HepG2 (cell line): ENCODE results near the gene PCDHGB3. TPM values are rescaled to one million over a fixed set of nuclear protein-coding genes. Genes with fewer than 3 reads are reported as not detected.

Source experiments
- ATAC-seq: fragments of 200-7000 bp; cut with Tn5 transposase; 3 replicates; pipeline ENCODE4 v1.9.1; 2020; ENCODE audit warnings: mild to moderate bottlenecking, moderate library complexity
- BruUV-seq: library from RNA; stranded (reverse); fragments of 400-500 nt; replicated peaks from 2 replicates; lab custom pipeline; 2021; lab: Mats Ljungman, UMichigan
- CTCF ChIA-PET: fragments of 300-600 bp; formaldehyde crosslinking; extraction: SDS; loops from one replicate; lab custom pipeline; 2021; ENCODE audit warnings: low total read pairs, inconsistent platforms, low intra/inter-chr PET ratio; lab: Yijun Ruan, JAX
- POLR2A ChIA-PET: fragments of 350-600 bp; sonication (Branson Sonifier 250); formaldehyde crosslinking; loops from one replicate; lab custom pipeline; 2020; ENCODE audit warnings: antibody characterized with exemption, inconsistent platforms; lab: Yijun Ruan, JAX
- DNase-seq: peaks from one replicate; pipeline ENCODE4 v3.0.0-alpha.2; 2015; ENCODE audit warnings: low spot score
- FAIRE-seq: peaks from 3 replicates; lab custom pipeline; 2011; peaks lifted over from hg19 to GRCh38; lab: Jason Lieb, UNC
- H2AFZ ChIP-seq: one replicate; pipeline ENCODE4 v1.6.1; 2011; ENCODE audit warnings: low read length, inconsistent platforms
- H3K27ac ChIP-seq: fragments of 300-600 bp; 3 replicates; pipeline ENCODE4 v1.8.0; 2011; ENCODE audit warnings: mixed run types, mild to moderate bottlenecking, mixed read lengths, low read length, inconsistent platforms; ENCODE audit not compliant: insufficient read depth; ENCODE audit errors: extremely low read length
- H3K27me3 ChIP-seq, 2 experiments: fragments of 200-600 bp in 1 of 2; 2 replicates in 1 of 2; 3 replicates in 1 of 2; pipeline versions ENCODE4 v1.6.0 to v1.8.0; 2011; ENCODE audit warnings: low read length in 2 of 2, mild to moderate bottlenecking in 2 of 2, moderate library complexity in 2 of 2, inconsistent platforms in 1 of 2; ENCODE audit not compliant: insufficient read depth in 2 of 2, control insufficient read depth in 1 of 2
- H3K36me3 ChIP-seq, 2 experiments: fragments of 200-600 bp in 1 of 2; replicated peaks in 1 of 2; 2 replicates in 1 of 2; 3 replicates in 1 of 2; pipeline versions ENCODE4 v1.5.1 to v1.8.0; 2011; ENCODE audit warnings: low read length in 2 of 2, inconsistent platforms in 1 of 2; ENCODE audit not compliant: insufficient read depth in 2 of 2, control insufficient read depth in 1 of 2
- H3K4me1 ChIP-seq: 2 replicates; pipeline ENCODE4 v1.5.1; 2012; ENCODE audit warnings: low read length, inconsistent platforms; ENCODE audit not compliant: insufficient read depth
- H3K4me2 ChIP-seq: 2 replicates; pipeline ENCODE4 v1.6.0; 2011; ENCODE audit warnings: low read depth, low read length, inconsistent platforms
- H3K4me3 ChIP-seq, 3 experiments: fragments of 200-600 bp in 1 of 3; sonication (generic), shearing (Covaris generic) in 1 of 3; replicated peaks in 1 of 3; 2 replicates each; pipeline ENCODE4 v1.5.1; 2011 to 2016; ENCODE audit warnings: low read length in 3 of 3, inconsistent platforms in 2 of 3, low read depth in 2 of 3, mild to moderate bottlenecking in 2 of 3, control low read depth in 1 of 3, mixed read lengths in 1 of 3; ENCODE audit not compliant: insufficient read depth in 1 of 3
- H3K79me2 ChIP-seq: one replicate; pipeline ENCODE4 v1.6.1; 2011; ENCODE audit warnings: low read length, inconsistent platforms; ENCODE audit not compliant: insufficient read depth
- H3K9ac ChIP-seq: 2 replicates; pipeline ENCODE4 v1.6.0; 2011; ENCODE audit warnings: mild to moderate bottlenecking, low read depth, low read length, inconsistent platforms; ENCODE audit not compliant: insufficient read depth
- H3K9me3 ChIP-seq: 2 replicates; pipeline ENCODE4 v1.5.1; 2012; ENCODE audit warnings: mild to moderate bottlenecking, low read length
- H4K20me1 ChIP-seq: 2 replicates; pipeline ENCODE4 v1.6.0; 2011; ENCODE audit warnings: inconsistent platforms, mild to moderate bottlenecking, low read length, moderate library complexity; ENCODE audit not compliant: insufficient read depth
- CBX2 ChIP-seq, 2 experiments: fragments of 200-600 bp in 1 of 2; sonication (generic); formaldehyde crosslinking in 1 of 2; IDR thresholded peaks; 2 replicates each; pipeline versions ENCODE4 v1.7.0 to v1.8.1; 2018 to 2022; ENCODE audit warnings: low read depth in 2 of 2, low read length in 1 of 2, mild to moderate bottlenecking in 1 of 2, missing genetic modification reagents in 1 of 2
- CHCHD3 ChIP-seq: sonication (generic); formaldehyde crosslinking; IDR thresholded peaks from 2 replicates; pipeline ENCODE4 v1.8.0; 2022; ENCODE audit warnings: mild to moderate bottlenecking, missing genetic modification reagents, moderate library complexity
- FOXP1 ChIP-seq, 2 experiments: fragments of 450-650 bp in 1 of 2; IDR thresholded peaks; 2 replicates each; pipeline ENCODE4 v1.6.1; 2017 to 2018; ENCODE audit warnings: antibody characterized with exemption in 1 of 2
- NFKBIZ ChIP-seq: IDR thresholded peaks from 2 replicates; pipeline ENCODE4 v1.6.1; 2018; ENCODE audit warnings: missing genetic modification reagents, missing compliant biosample characterization
- RFX5 ChIP-seq: IDR thresholded peaks from 2 replicates; pipeline ENCODE4 v1.6.1; 2011; ENCODE audit warnings: low read depth, low read length, improper control_type of control experiment
- RFXAP ChIP-seq: sonication (generic); formaldehyde crosslinking; IDR thresholded peaks from 2 replicates; pipeline ENCODE4 v1.4.0; 2020; ENCODE audit warnings: missing genetic modification reagents, borderline replicate concordance
- ZNF282 ChIP-seq: fragments of 450-650 bp; IDR thresholded peaks from 2 replicates; pipeline ENCODE4 v1.6.1; 2018; ENCODE audit not compliant: partially characterized antibody
- ZNF326 ChIP-seq: sonication (generic); formaldehyde crosslinking; IDR thresholded peaks from 2 replicates; pipeline ENCODE4 v1.4.0; 2020; ENCODE audit warnings: missing genetic modification reagents, borderline replicate concordance
- ZNF496 ChIP-seq: sonication (generic); formaldehyde crosslinking; IDR thresholded peaks from 2 replicates; pipeline ENCODE4 v1.8.1; 2023; ENCODE audit warnings: mild to moderate bottlenecking, moderate library complexity, missing genetic modification reagents; ENCODE audit not compliant: insufficient replicate concordance
- ZNF766 ChIP-seq: sonication (generic); formaldehyde crosslinking; IDR thresholded peaks from 2 replicates; pipeline ENCODE4 v1.5.0; 2020; ENCODE audit warnings: missing genetic modification reagents, borderline replicate concordance
- ZSCAN20 ChIP-seq: sonication (generic); formaldehyde crosslinking; IDR thresholded peaks from 2 replicates; pipeline ENCODE4 v1.4.0; 2020; ENCODE audit warnings: missing genetic modification reagents, mild to moderate bottlenecking, borderline replicate concordance
- ZSCAN22 ChIP-seq: sonication (generic); formaldehyde crosslinking; IDR thresholded peaks from 2 replicates; pipeline ENCODE4 v1.4.0; 2020; ENCODE audit warnings: mild to moderate bottlenecking, missing genetic modification reagents
- WGBS: methylation state at CpG from one replicate; pipeline ENCODE4 v1.1.6; 2017; ENCODE audit warnings: low lambda C conversion rate; 5-methylcytosine and 5-hydroxymethylcytosine counted together
- in situ Hi-C: cut with HindIII; loops from 2 replicates; pipeline ENCODE4 v1.10.0; 2017; ENCODE audit warnings: low pct_unique_long_range_greater_than_20kb; ENCODE audit not compliant: extremely low pct_ligation_motif_present
- intact Hi-C: fragments of 100-400 bp; cut with micrococcal nuclease; formaldehyde crosslinking; loops from one replicate; pipeline ENCODE4 v1.10.0; 2022; ENCODE audit not compliant: unreplicated experiment
- polyA plus RNA-seq, 8 experiments: library from polyadenylated mRNA; depleted of rRNA in 3 of 8; stranded (reverse) in 7 of 8; unstranded in 1 of 8; fragments of >200 nt; fragmentation: Illumina TruSeq in 4 of 8; extraction: Trizol in 4 of 8; gene quantifications; 2 replicates each; pipeline versions ENCODE4 v1.2.1 to v1.2.3, GENCODE V29; 2011 to 2016; ENCODE audit warnings: low read depth in 4 of 8, missing spikeins in 1 of 8, mixed read lengths in 1 of 8; ENCODE audit not compliant: insufficient read depth in 1 of 8
- total RNA-seq, 5 experiments: library from RNA; depleted of rRNA; stranded (reverse); fragments of >200 nt; fragmentation: Illumina TruSeq; extraction: Trizol; gene quantifications; 2 replicates each; pipeline ENCODE4 v1.2.3, GENCODE V29; 2016; ENCODE audit warnings: low read depth in 1 of 5
- TF ChIP-seq, protein P1 (sequence below): sonication (generic); formaldehyde crosslinking; IDR thresholded peaks from 2 replicates; pipeline ENCODE4 v1.4.0; 2020; ENCODE audit warnings: missing genetic modification reagents
- TF ChIP-seq, protein P2 (sequence below): sonication (generic); formaldehyde crosslinking; IDR thresholded peaks from 2 replicates; pipeline ENCODE4 v1.4.0; 2020; ENCODE audit warnings: mild to moderate bottlenecking, missing genetic modification reagents

The PCDHGB3 gene
- total and polyA plus RNA-seq, 2 of the 13 experiments (the other 11 are each of a cell fraction or from before 2014, with no cell fraction given), result 0.40 to 0.44 TPM

DNA sequence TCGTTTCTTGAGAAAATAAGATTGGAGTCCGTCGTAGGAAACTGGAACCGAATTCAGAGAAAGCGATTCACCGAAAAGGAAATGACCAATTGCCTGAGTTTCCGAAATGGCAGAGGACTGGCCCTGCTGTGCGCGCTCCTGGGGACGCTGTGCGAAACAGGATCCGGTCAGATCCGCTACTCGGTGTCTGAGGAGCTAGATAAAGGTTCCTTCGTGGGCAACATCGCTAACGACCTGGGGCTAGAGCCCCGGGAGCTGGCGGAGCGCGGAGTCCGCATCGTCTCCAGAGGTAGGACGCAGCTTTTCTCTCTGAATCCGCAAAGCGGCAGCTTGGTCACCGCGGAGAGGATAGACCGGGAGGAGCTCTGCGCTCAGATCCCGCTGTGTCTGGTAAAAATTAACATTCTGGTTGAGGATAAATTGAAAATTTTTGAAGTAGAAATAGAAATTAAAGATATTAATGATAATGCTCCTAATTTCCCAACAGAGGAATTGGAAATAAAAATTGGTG is 26.0 kb upstream of the PCDHGB3 start:
- no peaks in the 10 kb centered on the region for H3K4me1 ChIP-seq
- no peak for TF ChIP-seq FOXP1 (IDR thresholded peaks at IDR 0.05)
- no peak for TF ChIP-seq FOXP1 (CRISPR knock-in tag; IDR thresholded peaks at IDR 0.05)
- TF ChIP-seq RFX5, result no peak
- no peak for TF ChIP-seq CHCHD3 (CRISPR knock-in tag)
- TF ChIP-seq CBX2 (IDR thresholded peaks at IDR 0.05; ENCODE audit: low read depth, low read length), result no peak
- TF ChIP-seq CBX2 (CRISPR knock-in tag; IDR thresholded peaks at IDR 0.05; ENCODE audit: low read depth), result no peak
- no peak for TF ChIP-seq ZSCAN20 (CRISPR knock-in tag)
- TF ChIP-seq ZNF766 (CRISPR knock-in tag), result no peak
- no peak for TF ChIP-seq ZNF496
- no peak for TF ChIP-seq ZNF326
- TF ChIP-seq ZSCAN22, result no peak
- TF ChIP-seq ZNF282, result no peak
- TF ChIP-seq, protein P1, sequence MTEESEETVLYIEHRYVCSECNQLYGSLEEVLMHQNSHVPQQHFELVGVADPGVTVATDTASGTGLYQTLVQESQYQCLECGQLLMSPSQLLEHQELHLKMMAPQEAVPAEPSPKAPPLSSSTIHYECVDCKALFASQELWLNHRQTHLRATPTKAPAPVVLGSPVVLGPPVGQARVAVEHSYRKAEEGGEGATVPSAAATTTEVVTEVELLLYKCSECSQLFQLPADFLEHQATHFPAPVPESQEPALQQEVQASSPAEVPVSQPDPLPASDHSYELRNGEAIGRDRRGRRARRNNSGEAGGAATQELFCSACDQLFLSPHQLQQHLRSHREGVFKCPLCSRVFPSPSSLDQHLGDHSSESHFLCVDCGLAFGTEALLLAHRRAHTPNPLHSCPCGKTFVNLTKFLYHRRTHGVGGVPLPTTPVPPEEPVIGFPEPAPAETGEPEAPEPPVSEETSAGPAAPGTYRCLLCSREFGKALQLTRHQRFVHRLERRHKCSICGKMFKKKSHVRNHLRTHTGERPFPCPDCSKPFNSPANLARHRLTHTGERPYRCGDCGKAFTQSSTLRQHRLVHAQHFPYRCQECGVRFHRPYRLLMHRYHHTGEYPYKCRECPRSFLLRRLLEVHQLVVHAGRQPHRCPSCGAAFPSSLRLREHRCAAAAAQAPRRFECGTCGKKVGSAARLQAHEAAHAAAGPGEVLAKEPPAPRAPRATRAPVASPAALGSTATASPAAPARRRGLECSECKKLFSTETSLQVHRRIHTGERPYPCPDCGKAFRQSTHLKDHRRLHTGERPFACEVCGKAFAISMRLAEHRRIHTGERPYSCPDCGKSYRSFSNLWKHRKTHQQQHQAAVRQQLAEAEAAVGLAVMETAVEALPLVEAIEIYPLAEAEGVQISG (CRISPR knock-in tag), result no peak
- TF ChIP-seq RFXAP (CRISPR knock-in tag), result no peak
- TF ChIP-seq, protein P2, sequence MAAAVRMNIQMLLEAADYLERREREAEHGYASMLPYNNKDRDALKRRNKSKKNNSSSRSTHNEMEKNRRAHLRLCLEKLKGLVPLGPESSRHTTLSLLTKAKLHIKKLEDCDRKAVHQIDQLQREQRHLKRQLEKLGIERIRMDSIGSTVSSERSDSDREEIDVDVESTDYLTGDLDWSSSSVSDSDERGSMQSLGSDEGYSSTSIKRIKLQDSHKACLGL (CRISPR knock-in tag), result no peak
- TF ChIP-seq NFKBIZ (CRISPR knock-in tag), result no peak
- TF ChIP-seq, all 625 proteins: peak for 0
- POLR2A ChIA-PET, result no interaction called here
- no peak for FAIRE-seq
- WGBS, result 71% methylated on average over 31 of the region's 31 CpGs
- ATAC-seq, result no peak
- H3K27me3 ChIP-seq, result no peaks in the 10 kb centered on the region
- in situ Hi-C loops (no loop called here), intact Hi-C loops (no loop called here)
- H2AFZ ChIP-seq, result no peak overlapping the region
- H3K9ac ChIP-seq, result no peak overlapping the region
- no peak for DNase-seq
- no peaks in the 10 kb centered on the region for H4K20me1 ChIP-seq
- H3K4me2 ChIP-seq, result no peak overlapping the region
- no peak overlapping the region for H3K27ac ChIP-seq
- no peak overlapping the region for H3K4me3 ChIP-seq
- no peaks in the 10 kb centered on the region for H3K79me2 ChIP-seq
- peaks cover 23% of the 10 kb centered on the region for H3K9me3 ChIP-seq
- H3K36me3 ChIP-seq, result no peaks in the 10 kb centered on the region
- CTCF ChIA-PET, result interaction anchor here (0.9 kb wide), 1 partner anchor 217 kb away, joined by 3 read pairs; no protein-coding TSS in a partner anchor
- no TSS peak for BruUV-seq
